ENCODE measurements around the gene CRIM1. TPM values are rescaled to one million over a fixed set of nuclear protein-coding genes. Genes with fewer than 3 reads are reported as not detected.

Gene CRIM1
- total and polyA plus RNA-seq, 2 of the 8 experiments (the other 6 are each of a cell fraction or from before 2014, with no cell fraction given), result 9.4 to 28.4 TPM

GRCh38 chr2:36547906-36548305, 192.3 kb downstream of the CRIM1 start:
- Histone ChIP-seq H3K14ac (ENCODE audit: insufficient read length) (no peak overlapping the region), H2BK20ac (ENCODE audit: low read length) (no peak overlapping the region), H4K5ac (ENCODE audit: insufficient read length, low read depth, low read length) (no peak overlapping the region), H4K91ac (replicated peaks; ENCODE audit: insufficient read length, low read length) (no peak overlapping the region), H3K23me2 (ENCODE audit: low read depth, low read length) (no peaks in the 10 kb centered on the region), H3K18ac (ENCODE audit: extremely low read depth, low read length) (no peak overlapping the region), H2AFZ (ENCODE audit: low read length) (no peak overlapping the region), H3K27me3 (replicated peaks in 1 of 4; ENCODE audit: control insufficient read depth in 3 of 4, extremely low read depth in 1 of 4, insufficient read depth in 3 of 4, low read length in 3 of 4) (no peaks in the 10 kb centered on the region), H3K9ac (replicated peaks in 1 of 4; ENCODE audit: extremely low read depth in 1 of 4, low read depth in 3 of 4, low read length in 3 of 4) (no peak overlapping the region), H2AK5ac (ENCODE audit: low read depth, low read length) (no peak overlapping the region), H2BK15ac (ENCODE audit: low read length) (no peak overlapping the region), H3K79me1 (ENCODE audit: low read depth, low read length) (no peaks in the 10 kb centered on the region; the same call in 1 of the 2 replicates), H3K4me2 (ENCODE audit: insufficient read depth in 1 of 2, low read depth in 2 of 2, low read length in 2 of 2) (no peak overlapping the region), H3K4ac (replicated peaks; ENCODE audit: insufficient read length, low read depth, low read length) (no peak overlapping the region), H2BK120ac (replicated peaks; ENCODE audit: low read depth, low read length) (no peak overlapping the region), H4K20me1 (replicated peaks in 1 of 2; ENCODE audit: control insufficient read depth in 1 of 2, insufficient read depth in 2 of 2, low read length in 2 of 2) (peaks cover 0 to 1% of the 10 kb centered on the region in 2 experiments), H3K4me1 (replicated peaks in 1 of 4; ENCODE audit: control insufficient read depth in 3 of 4, insufficient read depth in 4 of 4, low read length in 3 of 4) (no peaks in the 10 kb centered on the region), H3K56ac (replicated peaks; ENCODE audit: insufficient read length, low read depth, low read length) (no peak overlapping the region), H2BK12ac (ENCODE audit: low read depth, low read length) (no peak overlapping the region), H4K8ac (ENCODE audit: extremely low read depth, insufficient read depth, low read length) (no peak overlapping the region), H3K23ac (ENCODE audit: insufficient read length) (no peak overlapping the region), H3K4me3 (ENCODE audit: extremely low read depth in 1 of 4, insufficient read depth in 2 of 4, low read depth in 3 of 4, low read length in 4 of 4) (no peak overlapping the region), H3K36me3 (ENCODE audit: control insufficient read depth in 2 of 4, insufficient read depth in 4 of 4, low read length in 3 of 4) (peaks cover 2 to 46% (median 21%) of the 10 kb centered on the region in 4 experiments), H2BK5ac (ENCODE audit: low read depth, low read length) (no peak overlapping the region), H3K79me2 (ENCODE audit: control insufficient read depth in 1 of 2, insufficient read depth in 2 of 2, low read length in 2 of 2) (no peaks in the 10 kb centered on the region), H3K9me3 (ENCODE audit: insufficient read depth in 2 of 2, low read depth in 1 of 2, low read length in 1 of 2) (no peaks in the 10 kb centered on the region), H3K27ac (ENCODE audit: low read depth, low read length) (no peak overlapping the region)
- ChIA-PET POLR2A (ENCODE audit: partially characterized antibody) (no interaction called here), CTCF (ENCODE audit: partially characterized antibody) (interaction anchor here (0.6 to 2.0 kb wide), 3 partner anchors 117 to 460 kb away, joined by 3 to 11 read pairs (median 4); no protein-coding TSS in a partner anchor)
- DNase-seq (ENCODE audit: low read depth in 1 of 2, low spot score in 2 of 2) (no peak), FAIRE-seq (no peak)
- WGBS, 2 experiments (ENCODE audit: extremely low coverage in 1 of 2, insufficient coverage in 1 of 2, insufficient read length in 1 of 2, insufficient replicate concordance in 2 of 2, low coverage in 1 of 2, low lambda C conversion rate in 2 of 2, missing lambda C conversion rate in 1 of 2), result 93% methylated on average over 3 of the region's 3 CpGs; no CpG with 5 or more reads in 1 of the 2 experiments
- TF ChIP-seq TBP (IDR thresholded peaks at IDR 0.05; ENCODE audit: low read depth, low read length) (no peak), EZH2 (IDR thresholded peaks at IDR 0.05; ENCODE audit: low read depth, low read length, severe bottlenecking) (no peak), TAF1 (IDR thresholded peaks at IDR 0.05; ENCODE audit: low read depth, low read length) (no peak), SIRT6 (IDR thresholded peaks at IDR 0.05; ENCODE audit: low read length) (no peak), PHF8 (conservative IDR thresholded peaks at IDR 0.05; ENCODE audit: low read depth, low read length) (no peak), NRF1 (IDR thresholded peaks at IDR 0.05; ENCODE audit: low read depth, low read length) (no peak), KDM5A (IDR thresholded peaks at IDR 0.05; ENCODE audit: low read length) (no peak), GTF2F1 (IDR thresholded peaks at IDR 0.05; ENCODE audit: borderline replicate concordance, low read depth, low read length) (no peak), HDAC6 (IDR thresholded peaks at IDR 0.05; ENCODE audit: low read depth, low read length) (no peak), CHD1 (IDR thresholded peaks at IDR 0.05; ENCODE audit: low read depth, low read length) (no peak), SP2 (IDR thresholded peaks at IDR 0.05; ENCODE audit: low read length) (no peak), CBX5 (IDR thresholded peaks at IDR 0.05; ENCODE audit: low read depth, low read length) (no peak), POLR2AphosphoS5 (IDR thresholded peaks at IDR 0.05; ENCODE audit: low read depth, low read length) (no peak), HDAC2 (IDR thresholded peaks at IDR 0.05; ENCODE audit: borderline replicate concordance in 1 of 2, low read depth in 2 of 2, low read length in 2 of 2) (no peak), RNF2 (IDR thresholded peaks at IDR 0.05; ENCODE audit: borderline replicate concordance, low read depth, low read length, missing control alignments, poor library complexity, severe bottlenecking) (no peak)
